Activated CD4-positive, alpha-beta memory T cell treated with anti-CD3 and anti-CD28 coated beads, Interleukin-2, amount 10 ng/mL, durations not matched to agents 7 days and 5 days (primary cell): ENCODE results near the gene ITGB7. TPM values are rescaled to one million over a fixed set of nuclear protein-coding genes. Genes with fewer than 3 reads are reported as not detected.

Experiments used
- CTCF ChIA-PET: fragments of 350-600 bp; sonication (Branson Sonifier 250); formaldehyde crosslinking; loops from one replicate; lab custom pipeline; 2021; ENCODE audit warnings: antibody characterized with exemption, inconsistent platforms; lab: Charles Lee
- POLR2A ChIA-PET: fragments of 350-600 bp; sonication (Branson Sonifier 250); formaldehyde crosslinking; loops from one replicate; lab custom pipeline; 2021; ENCODE audit warnings: antibody characterized with exemption; lab: Charles Lee
- DNase-seq: peaks from one replicate; pipeline ENCODE4 v3.0.0-alpha.2; 2020
- H3K27ac Mint-ChIP-seq: one replicate; pipeline ENCODE4 v1.8.0; 2021; ENCODE audit warnings: mild to moderate bottlenecking, mixed read lengths
- H3K27me3 Mint-ChIP-seq: one replicate; pipeline ENCODE4 v1.8.0; 2021; ENCODE audit warnings: mixed read lengths
- H3K36me3 Mint-ChIP-seq: one replicate; pipeline ENCODE4 v1.8.0; 2021; ENCODE audit warnings: low read depth, mixed read lengths
- H3K4me1 Mint-ChIP-seq: one replicate; pipeline ENCODE4 v1.8.0; 2021; ENCODE audit warnings: mixed read lengths
- H3K4me3 Mint-ChIP-seq: one replicate; pipeline ENCODE4 v1.8.0; 2021; ENCODE audit warnings: mild to moderate bottlenecking, mixed read lengths
- H3K9me3 Mint-ChIP-seq: one replicate; pipeline ENCODE4 v1.8.0; 2021; ENCODE audit warnings: mixed read lengths
- total RNA-seq, 2 experiments: library from RNA; stranded (reverse); gene quantifications; one replicate each; pipeline ENCODE4 v1.2.3, GENCODE V29; 2021

Gene ITGB7
- total RNA-seq, 2 experiments from 2014 or later, result 780 to 786 TPM

- DNase-seq, result peak; percentile 65
- POLR2A ChIA-PET, result interaction anchor here (1.0 to 9.0 kb wide), 10 partner anchors 13 to 55 kb away, joined by 3 to 108 read pairs (median 6); partner anchors contain the start of genes CSAD, ESPL1, ITGB7 and ZNF740
- Mint-ChIP-seq H3K9me3 (no peaks in the 10 kb centered on the region), H3K4me3 (peak overlapping the region; percentile 2), H3K27me3 (peaks cover 7% of the 10 kb centered on the region), H3K36me3 (no peaks in the 10 kb centered on the region), H3K27ac (peak overlapping the region; percentile 75), H3K4me1 (peaks cover 50% of the 10 kb centered on the region)
- CTCF ChIA-PET, result interaction anchor here (0.8 to 2.6 kb wide), 9 partner anchors 8 to 171 kb away, joined by 3 to 12 read pairs (median 4); partner anchors contain the start of gene ESPL1
Observed at GRCh38 chr12:53236443-53237111, 29.5 kb upstream of the ITGB7 start.

GRCh38 chr12:53235742-53236442 is 28.8 kb upstream of the ITGB7 start:
- ChIA-PET CTCF (interaction anchor here (0.8 to 2.6 kb wide), 9 partner anchors 9 to 170 kb away, joined by 3 to 12 read pairs (median 4); partner anchors contain the start of gene ESPL1), POLR2A (interaction anchor here (1.0 to 9.0 kb wide), 9 partner anchors 12 to 55 kb away, joined by 3 to 108 read pairs (median 6); partner anchors contain the start of genes CSAD, ESPL1, ITGB7 and ZNF740)
- peak overlapping the region; percentile 75 for H3K27ac Mint-ChIP-seq
- H3K4me1 Mint-ChIP-seq, result peaks cover 57% of the 10 kb centered on the region
- no peaks in the 10 kb centered on the region for H3K36me3 Mint-ChIP-seq
- DNase-seq, result no peak
- no peak overlapping the region for H3K4me3 Mint-ChIP-seq
- H3K9me3 Mint-ChIP-seq, result no peaks in the 10 kb centered on the region
- peaks cover 4% of the 10 kb centered on the region for H3K27me3 Mint-ChIP-seq

- POLR2A ChIA-PET, result interaction anchor here (1.2 to 9.0 kb wide), 6 partner anchors 12 to 33 kb away, joined by 3 to 108 read pairs (median 10); partner anchors contain the start of genes ESPL1 and ITGB7
- no peak for DNase-seq
- H3K27ac Mint-ChIP-seq, result peak overlapping the region; percentile 31
Observed at GRCh38 chr12:53235164-53235563, 28.1 kb upstream of the ITGB7 start.

GRCh38 chr12:53234271-53234914 is 27.3 kb upstream of the ITGB7 start:
- POLR2A ChIA-PET, result interaction anchor here (1.2 to 9.0 kb wide), 3 partner anchors 11 to 22 kb away, joined by 3 to 108 read pairs (median 12); no protein-coding TSS in a partner anchor
- Mint-ChIP-seq H3K4me1 (peaks cover 66% of the 10 kb centered on the region), H3K27ac (no peak overlapping the region), H3K27me3 (no peaks in the 10 kb centered on the region), H3K4me3 (no peak overlapping the region), H3K36me3 (no peaks in the 10 kb centered on the region), H3K9me3 (no peaks in the 10 kb centered on the region)
- CTCF ChIA-PET, result interaction anchor here (0.9 to 1.6 kb wide), 3 partner anchors 12 to 21 kb away, joined by 3 to 4 read pairs (median 3); no protein-coding TSS in a partner anchor
- no peak for DNase-seq

More at GRCh38 chr12:53235164-53235563, 28.1 kb upstream of the ITGB7 start:
- CTCF ChIA-PET, result interaction anchor here (1.1 to 1.6 kb wide), 2 partner anchors 16 to 25 kb away, joined by 3 to 4 read pairs; no protein-coding TSS in a partner anchor
- no peak overlapping the region for H3K4me3 Mint-ChIP-seq
- no peaks in the 10 kb centered on the region for H3K36me3 Mint-ChIP-seq
- H3K27me3 Mint-ChIP-seq, result peaks cover 4% of the 10 kb centered on the region
- H3K4me1 Mint-ChIP-seq, result peaks cover 58% of the 10 kb centered on the region
- no peaks in the 10 kb centered on the region for H3K9me3 Mint-ChIP-seq

GRCh38 chr12:53233671-53234121 is 26.6 kb upstream of the ITGB7 start:
- Mint-ChIP-seq H3K4me1 (peaks cover 70% of the 10 kb centered on the region), H3K27ac (peak overlapping the region; percentile 79), H3K36me3 (no peaks in the 10 kb centered on the region), H3K27me3 (no peaks in the 10 kb centered on the region), H3K4me3 (peak overlapping the region; percentile 15), H3K9me3 (no peaks in the 10 kb centered on the region)
- no peak for DNase-seq
- POLR2A ChIA-PET, result interaction anchor here (1.3 to 9.0 kb wide), 6 partner anchors 9 to 35 kb away, joined by 3 to 108 read pairs (median 6); no protein-coding TSS in a partner anchor
- CTCF ChIA-PET, result interaction anchor here (0.9 to 1.5 kb wide), 7 partner anchors 10 to 35 kb away, joined by 3 to 5 read pairs (median 3); partner anchors contain the start of gene ESPL1

GRCh38 chr12:53232646-53233461 is 25.8 kb upstream of the ITGB7 start:
- Mint-ChIP-seq H3K36me3 (no peaks in the 10 kb centered on the region), H3K27ac (peak overlapping the region; percentile 79), H3K4me3 (peak overlapping the region; percentile 83), H3K9me3 (no peaks in the 10 kb centered on the region), H3K4me1 (peaks cover 73% of the 10 kb centered on the region), H3K27me3 (no peaks in the 10 kb centered on the region)
- POLR2A ChIA-PET, result interaction anchor here (1.1 to 9.0 kb wide), 6 partner anchors 10 to 35 kb away, joined by 3 to 108 read pairs (median 5); no protein-coding TSS in a partner anchor
- peak; percentile 59 for DNase-seq
- CTCF ChIA-PET, result interaction anchor here (0.8 to 1.5 kb wide), 6 partner anchors 9 to 58 kb away, joined by 3 to 5 read pairs (median 4); partner anchors contain the start of gene ESPL1

- Mint-ChIP-seq H3K27me3 (no peaks in the 10 kb centered on the region), H3K4me3 (peak within 1 kb of the TSS; percentile 83), H3K36me3 (peaks cover 1% of the 10 kb centered on the region), H3K27ac (peak within 1 kb of the TSS; percentile 79), H3K9me3 (no peaks in the 10 kb centered on the region), H3K4me1 (peaks cover 68% of the 10 kb centered on the region)
- DNase-seq, result peak; percentile 72
- ChIA-PET POLR2A (interaction anchor here (0.9 to 9.0 kb wide), 8 partner anchors 9 to 34 kb away, joined by 3 to 108 read pairs (median 5); no protein-coding TSS in a partner anchor), CTCF (interaction anchor here (1.5 kb wide), 1 partner anchor 18 kb away, joined by 5 read pairs; no protein-coding TSS in a partner anchor)
Observed at GRCh38 chr12:53231921-53232645, 25.0 kb upstream of the ITGB7 start, which contains the start of gene RARG. RARG (minus strand) TSS chr12:53232209; CDS start chr12:53227545, 4,664 bp downstream.

- Mint-ChIP-seq H3K27me3 (no peaks in the 10 kb centered on the region), H3K9me3 (no peaks in the 10 kb centered on the region), H3K4me1 (peaks cover 66% of the 10 kb centered on the region), H3K4me3 (peak overlapping the region; percentile 65), H3K36me3 (peaks cover 6% of the 10 kb centered on the region), H3K27ac (no peak overlapping the region)
- CTCF ChIA-PET, result no interaction called here
- POLR2A ChIA-PET, result interaction anchor here (0.9 to 9.0 kb wide), 4 partner anchors 9 to 39 kb away, joined by 3 to 108 read pairs (median 6); no protein-coding TSS in a partner anchor
- no peak for DNase-seq
Observed at GRCh38 chr12:53231671-53231920, 24.5 kb upstream of the ITGB7 start.

GRCh38 chr12:53230108-53230845 is 23.2 kb upstream of the ITGB7 start:
- POLR2A ChIA-PET, result interaction anchor here (0.9 to 9.0 kb wide), 2 partner anchors 12 to 41 kb away, joined by 3 to 108 read pairs; no protein-coding TSS in a partner anchor

GRCh38 chr12:53229454-53229853 is 22.4 kb upstream of the ITGB7 start:
- Mint-ChIP-seq H3K9me3 (no peaks in the 10 kb centered on the region), H3K27ac (no peak overlapping the region), H3K27me3 (no peaks in the 10 kb centered on the region), H3K4me1 (peaks cover 62% of the 10 kb centered on the region), H3K36me3 (peaks cover 6% of the 10 kb centered on the region), H3K4me3 (no peak overlapping the region)
- no peak for DNase-seq
- ChIA-PET POLR2A (interaction anchor here (9.0 kb wide), 1 partner anchor 11 kb away, joined by 108 read pairs; no protein-coding TSS in a partner anchor), CTCF (interaction anchor here (0.8 to 1.2 kb wide), 3 partner anchors 10 to 92 kb away, joined by 3 to 4 read pairs (median 4); partner anchors contain the start of gene AAAS)

More at GRCh38 chr12:53230108-53230845, 23.2 kb upstream of the ITGB7 start:
- Mint-ChIP-seq H3K36me3 (peaks cover 6% of the 10 kb centered on the region), H3K27ac (no peak overlapping the region), H3K9me3 (no peaks in the 10 kb centered on the region), H3K27me3 (no peaks in the 10 kb centered on the region), H3K4me1 (peaks cover 61% of the 10 kb centered on the region), H3K4me3 (peak overlapping the region; percentile 22)
- DNase-seq, result no peak
- CTCF ChIA-PET, result no interaction called here
